Fibroblast of the aortic adventitia (primary cell): Measurements from ENCODE around the gene MIPEP. TPM values are rescaled to one million over a fixed set of nuclear protein-coding genes. Genes with fewer than 3 reads are reported as not detected.

ENCODE experiments used
- DNase-seq: peaks from one replicate; pipeline ENCODE4 v3.0.0-alpha.2; 2010; ENCODE audit warnings: low read depth
- H3K4me3 ChIP-seq: 2 replicates; pipeline ENCODE4 v1.5.1; 2011; ENCODE audit warnings: low read depth, mild to moderate bottlenecking, control low read depth, low read length, moderate library complexity
- total RNA-seq: library from RNA; depleted of rRNA; stranded (reverse); fragments of >200 nt; gene quantifications from 2 replicates; pipeline ENCODE4 v1.2.3, GENCODE V29; 2012; ENCODE audit warnings: low replicate concordance
- TF ChIP-seq, protein P1 (sequence below): IDR thresholded peaks from 2 replicates; pipeline ENCODE4 v1.5.1; 2011; ENCODE audit warnings: mild to moderate bottlenecking, low read length, control low read depth, inconsistent platforms; ENCODE audit not compliant: insufficient read depth

MIPEP gene
- total RNA-seq, 1 donor, result 28.1 TPM

DNA sequence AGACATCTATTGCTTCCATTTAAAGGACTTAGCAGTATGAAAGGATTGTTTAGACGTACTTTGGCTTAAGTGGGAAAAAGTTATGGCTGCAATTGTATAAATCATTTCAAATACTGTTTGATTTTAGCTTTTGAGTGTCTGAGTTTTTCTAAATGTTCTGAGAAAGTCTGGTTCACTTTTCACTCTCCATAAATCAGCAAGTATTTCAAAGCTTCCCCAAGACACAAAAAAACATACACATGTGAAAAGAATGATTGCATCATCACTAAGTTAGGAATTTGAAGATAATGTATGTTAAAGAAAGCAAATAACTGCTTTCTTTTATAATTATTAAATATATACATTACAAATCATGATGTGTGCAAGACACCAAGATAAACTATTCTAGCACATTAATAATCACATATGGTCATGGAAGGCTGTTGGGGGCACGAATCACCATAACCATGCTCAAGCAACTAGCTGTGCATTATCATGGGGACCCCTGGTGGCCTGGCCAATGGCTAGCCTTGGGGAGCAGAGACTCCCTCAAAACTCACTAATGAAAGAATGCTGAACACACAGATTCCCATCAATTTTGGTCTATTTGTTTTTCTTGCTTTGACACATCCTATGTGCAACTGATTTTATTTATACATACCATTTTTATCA, 111.1 kb downstream of the MIPEP start:
- TF ChIP-seq, protein P1, sequence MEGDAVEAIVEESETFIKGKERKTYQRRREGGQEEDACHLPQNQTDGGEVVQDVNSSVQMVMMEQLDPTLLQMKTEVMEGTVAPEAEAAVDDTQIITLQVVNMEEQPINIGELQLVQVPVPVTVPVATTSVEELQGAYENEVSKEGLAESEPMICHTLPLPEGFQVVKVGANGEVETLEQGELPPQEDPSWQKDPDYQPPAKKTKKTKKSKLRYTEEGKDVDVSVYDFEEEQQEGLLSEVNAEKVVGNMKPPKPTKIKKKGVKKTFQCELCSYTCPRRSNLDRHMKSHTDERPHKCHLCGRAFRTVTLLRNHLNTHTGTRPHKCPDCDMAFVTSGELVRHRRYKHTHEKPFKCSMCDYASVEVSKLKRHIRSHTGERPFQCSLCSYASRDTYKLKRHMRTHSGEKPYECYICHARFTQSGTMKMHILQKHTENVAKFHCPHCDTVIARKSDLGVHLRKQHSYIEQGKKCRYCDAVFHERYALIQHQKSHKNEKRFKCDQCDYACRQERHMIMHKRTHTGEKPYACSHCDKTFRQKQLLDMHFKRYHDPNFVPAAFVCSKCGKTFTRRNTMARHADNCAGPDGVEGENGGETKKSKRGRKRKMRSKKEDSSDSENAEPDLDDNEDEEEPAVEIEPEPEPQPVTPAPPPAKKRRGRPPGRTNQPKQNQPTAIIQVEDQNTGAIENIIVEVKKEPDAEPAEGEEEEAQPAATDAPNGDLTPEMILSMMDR, result peak; percentile 14
- no peak overlapping the region for H3K4me3 ChIP-seq
- no peak for DNase-seq

DNA sequence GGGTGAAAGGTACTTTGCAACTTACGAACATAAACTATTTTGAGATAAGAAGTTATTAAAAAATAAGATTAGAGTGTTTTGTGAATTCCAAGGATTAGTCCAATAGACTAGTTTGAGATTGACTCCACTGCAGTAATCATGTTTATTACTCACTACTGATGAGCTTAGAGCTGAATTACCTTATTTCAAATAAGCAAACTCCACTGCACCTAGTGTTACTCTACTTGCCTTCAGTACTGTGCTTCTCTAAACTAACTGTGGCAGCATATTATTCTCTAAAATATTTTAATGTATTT, 111.7 kb downstream of the MIPEP start:
- H3K4me3 ChIP-seq, result no peak overlapping the region
- no peak for DNase-seq
- TF ChIP-seq, protein P1, result no peak

DNA sequence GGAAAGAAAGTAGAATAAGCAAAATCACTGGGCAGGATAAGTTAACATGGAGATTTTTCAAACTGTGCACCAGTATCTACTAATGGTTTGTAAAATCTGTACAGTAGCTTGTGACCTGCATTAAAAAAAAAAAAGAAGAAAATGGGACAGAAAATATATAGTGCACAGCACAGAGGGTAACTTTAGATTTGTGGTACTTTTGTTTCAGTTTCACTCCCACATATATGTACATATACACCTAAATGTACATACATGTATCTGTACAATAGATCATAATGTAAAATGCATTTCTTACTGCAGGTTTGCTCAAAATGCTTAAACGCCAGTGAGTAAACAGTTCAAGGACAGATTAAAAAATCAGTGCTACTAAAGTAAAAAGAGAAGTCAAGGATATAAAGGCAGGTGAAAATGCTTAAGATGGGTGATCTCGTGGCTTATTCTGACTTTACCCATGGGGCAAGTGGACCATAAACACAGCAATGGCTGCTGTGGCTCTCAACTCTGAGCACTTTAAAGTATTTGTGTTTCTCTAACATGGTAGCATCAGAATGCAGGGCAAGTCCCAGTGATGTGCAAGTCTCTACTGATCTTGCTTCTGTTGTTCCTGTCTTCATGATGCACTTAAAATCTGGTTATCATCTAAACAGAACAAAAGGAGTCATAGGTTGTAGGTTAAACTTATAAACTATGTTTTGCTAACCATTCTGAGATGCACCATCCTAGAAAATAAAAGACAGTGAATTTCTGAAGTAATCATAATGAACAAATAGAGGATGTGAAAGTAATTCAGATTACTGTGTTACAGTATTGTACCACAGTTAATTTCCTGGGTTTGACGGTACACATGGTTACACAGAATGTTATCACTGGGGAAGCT, 112.3 kb downstream of the MIPEP start:
- TF ChIP-seq, protein P1, result no peak
- no peak for DNase-seq
- no peak overlapping the region for H3K4me3 ChIP-seq

DNA sequence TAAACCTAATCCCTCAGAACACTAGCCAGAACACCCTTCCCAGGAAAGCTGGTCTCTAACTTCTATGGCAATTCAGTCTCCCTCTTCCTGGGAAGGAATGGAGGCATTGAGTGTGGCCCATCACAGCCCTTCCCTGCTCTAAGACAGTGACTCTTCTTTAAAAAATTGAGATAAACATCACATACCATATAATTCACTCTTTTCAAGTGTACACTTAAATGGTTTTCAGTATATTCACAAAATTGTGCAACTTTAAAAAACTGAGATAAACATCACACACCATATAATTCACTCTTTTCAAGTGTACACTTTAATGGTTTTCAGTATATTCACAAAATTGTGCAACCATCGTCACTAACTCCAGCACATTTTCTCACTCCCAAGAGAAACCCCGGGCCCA, 116.5 kb downstream of the MIPEP start:
- TF ChIP-seq, protein P1, result no peak
- H3K4me3 ChIP-seq, result no peak overlapping the region
- DNase-seq, result no peak

DNA sequence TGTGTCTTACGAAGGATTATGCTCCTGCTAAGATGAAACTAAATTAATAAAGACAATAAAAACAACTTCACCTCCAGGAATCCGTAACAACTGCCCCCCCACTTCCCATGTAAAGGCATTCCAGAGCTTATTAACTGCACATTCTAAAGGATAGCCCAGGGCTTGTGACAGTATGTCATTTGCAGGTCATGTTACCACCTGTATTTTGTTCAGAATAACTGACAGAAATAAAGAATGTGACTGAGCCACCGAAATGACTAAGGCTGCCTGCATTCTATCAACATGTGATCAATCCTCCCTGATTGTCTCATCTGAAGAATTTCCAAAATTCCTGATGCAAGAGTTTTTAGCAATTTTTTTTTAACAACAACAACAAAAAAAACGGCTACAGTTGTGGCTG, 117.2 kb downstream of the MIPEP start:
- TF ChIP-seq, protein P1, result no peak
- peak; percentile 21 for DNase-seq
- no peak overlapping the region for H3K4me3 ChIP-seq

DNA sequence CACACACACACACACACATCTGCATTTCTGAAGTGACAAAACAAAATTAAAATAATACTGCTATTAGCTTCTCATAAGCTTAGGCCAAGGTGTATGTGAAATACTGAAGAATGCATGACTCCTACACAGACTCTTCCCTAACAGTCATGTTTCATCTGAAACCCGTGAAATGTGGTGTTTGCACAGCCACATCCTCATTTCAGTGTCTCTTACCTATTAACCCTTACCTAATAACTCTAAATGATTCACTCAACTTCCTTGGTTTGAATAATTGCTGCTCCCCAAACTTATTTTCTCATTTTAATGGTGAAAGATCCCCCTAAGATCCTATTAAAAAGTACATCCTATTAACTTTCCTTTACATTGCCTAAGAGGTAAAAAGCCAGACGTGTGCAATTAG, 117.6 kb downstream of the MIPEP start:
- TF ChIP-seq, protein P1, result no peak
- no peak overlapping the region for H3K4me3 ChIP-seq
- DNase-seq, result no peak
